Spleen (tissue), 11 donors: ENCODE data around the gene MVK. TPM values are rescaled to one million over a fixed set of nuclear protein-coding genes. Genes with fewer than 3 reads are reported as not detected.
"Not testable (repeated sequence)": the region's sequence is repeated elsewhere in the genome, so short reads cannot be mapped to it uniquely, and the experiment has no call there.

Source experiments
- DNase-seq: peaks from one replicate; pipeline ENCODE4 v3.0.0-alpha.2; 2020
- H3K27ac ChIP-seq, 8 donors: fragments of 200-600 bp; sonication (generic) in 7 of 8; 1 replicate in 4 of 8; 2 replicates in 4 of 8; pipeline versions ENCODE4 v1.5.0 to v1.8.0; 2016 to 2021; ENCODE audit warnings: inconsistent platforms in 4 of 8, mild to moderate bottlenecking in 4 of 8, moderate library complexity in 1 of 8
- H3K27me3 ChIP-seq, 7 donors: fragments of 200-600 bp; sonication (generic) in 6 of 7; replicated peaks in 1 of 7; 1 replicate in 4 of 7; 2 replicates in 3 of 7; pipeline versions ENCODE4 v1.5.0 to v1.8.0; 2016 to 2021; ENCODE audit warnings: inconsistent platforms in 3 of 7, mild to moderate bottlenecking in 1 of 7
- H3K36me3 ChIP-seq, 6 donors: fragments of 200-600 bp; sonication (generic) in 5 of 6; 1 replicate in 4 of 6; 2 replicates in 2 of 6; pipeline versions ENCODE4 v1.5.0 to v1.8.0; 2016 to 2021; ENCODE audit warnings: inconsistent platforms in 2 of 6
- H3K4me1 ChIP-seq, 6 donors: fragments of 200-600 bp; sonication (generic) in 5 of 6; 1 replicate in 3 of 6; 2 replicates in 3 of 6; pipeline versions ENCODE4 v1.5.0 to v1.8.0; 2016 to 2021; ENCODE audit warnings: inconsistent platforms in 3 of 6
- H3K4me3 ChIP-seq, 8 donors: fragments of 200-600 bp; sonication (generic) in 7 of 8; 1 replicate in 4 of 8; 2 replicates in 4 of 8; pipeline versions ENCODE4 v1.5.0 to v1.8.0; 2016 to 2021; ENCODE audit warnings: inconsistent platforms in 4 of 8, mild to moderate bottlenecking in 4 of 8, moderate library complexity in 2 of 8
- H3K9me3 ChIP-seq, 8 donors: fragments of 200-600 bp; sonication (generic) in 7 of 8; 1 replicate in 4 of 8; 2 replicates in 4 of 8; pipeline versions ENCODE4 v1.5.0 to v1.8.0; 2016 to 2021; ENCODE audit warnings: inconsistent platforms in 4 of 8
- POLR2A ChIP-seq, 3 donors: fragments of 450-650 bp; IDR thresholded peaks; one replicate each; pipeline ENCODE4 v1.5.1; 2017; ENCODE audit warnings: antibody characterized with exemption in 3 of 3, mild to moderate bottlenecking in 1 of 3
- POLR2AphosphoS5 ChIP-seq, 3 donors: sonication (generic); formaldehyde crosslinking; IDR thresholded peaks; one replicate each; pipeline ENCODE4 v1.5.1; 2017; ENCODE audit warnings: antibody characterized with exemption in 3 of 3
- WGBS, 5 donors: extraction: QIAGEN DNeasy Blood & Tissue Kit in 3 of 5; methylation state at CpG; one replicate each; pipeline versions ENCODE4 v1.1.5 to v1.1.7; 2013 to 2018; 5-methylcytosine and 5-hydroxymethylcytosine counted together
- intact Hi-C: fragments of 100-400 bp; cut with DNase I; formaldehyde crosslinking; loops from one replicate; pipeline ENCODE4 v1.15.0; 2023; ENCODE audit warnings: low total_unique reads
- polyA plus RNA-seq, 3 donors: library from polyadenylated mRNA; stranded (reverse); fragments of 200-250 nt; gene quantifications; one replicate each; pipeline ENCODE4 v1.2.1, GENCODE V29; 2013
- total RNA-seq, 7 donors: library from RNA; depleted of rRNA in 3 of 7; stranded (reverse); fragments of >200 nt in 3 of 7; fragmentation: NEBNext Ultra II Directional in 4 of 7; extraction: Animal tissue kit (Norgen Biotek cat#: 25700) in 4 of 7; gene quantifications; one replicate each; pipeline versions ENCODE4 v1.1.0 to v1.2.1, GENCODE V29; 2016 to 2021
- TF ChIP-seq, protein P1 (sequence below), 11 experiments: fragments of 200-600 bp in 7 of 11; fragments of 450-650 bp in 4 of 11; sonication (generic) in 4 of 11; IDR thresholded peaks in 8 of 11; conservative IDR thresholded peaks in 3 of 11; 1 replicate in 7 of 11; 2 replicates in 4 of 11; pipeline versions ENCODE4 v1.4.0 to v1.8.0; 2016 to 2021; ENCODE audit warnings: antibody characterized with exemption in 11 of 11, inconsistent platforms in 4 of 11, mild to moderate bottlenecking in 1 of 11
- donor health status: healthy with polysubstance abuse.
- donor health status: DM: no; HTN: no; CAD: no; lungs with moderate emphysema.
- donor health status: DM: no; HTN: no; CAD: no.
- donor health status: Bipolar disorder and iron deficiency.
- donor health status: healthy.
- donor health status: DM: no; HTN: no; CAD: no.
- donor health status: DM: yes; HTN: yes; CAD: no.

The MVK gene
- total and polyA plus RNA-seq, 10 donors, result 6.2 to 16.5 (median 9.4) TPM

GRCh38 chr12:109600481-109600880 is 26.9 kb downstream of the MVK start:
- peaks cover 0 to 10% (median 0%) of the 10 kb centered on the region in 7 donors for H3K27me3 ChIP-seq
- no peak for DNase-seq
- peaks cover 4 to 29% (median 12%) of the 10 kb centered on the region in 6 donors for H3K4me1 ChIP-seq
- 83 to 94% (median 90%) methylated on average over 2 of the region's 2 CpGs for WGBS, 5 donors
- no peaks in the 10 kb centered on the region for H3K9me3 ChIP-seq
- no peak overlapping the region for H3K27ac ChIP-seq
- H3K4me3 ChIP-seq, result no peak overlapping the region
- H3K36me3 ChIP-seq, result peaks cover 0 to 14% (median 0%) of the 10 kb centered on the region in 6 donors
- TF ChIP-seq POLR2A (IDR thresholded peaks at IDR 0.05) (no peak), POLR2AphosphoS5 (IDR thresholded peaks at IDR 0.05) (no peak)
- TF ChIP-seq, protein P1, sequence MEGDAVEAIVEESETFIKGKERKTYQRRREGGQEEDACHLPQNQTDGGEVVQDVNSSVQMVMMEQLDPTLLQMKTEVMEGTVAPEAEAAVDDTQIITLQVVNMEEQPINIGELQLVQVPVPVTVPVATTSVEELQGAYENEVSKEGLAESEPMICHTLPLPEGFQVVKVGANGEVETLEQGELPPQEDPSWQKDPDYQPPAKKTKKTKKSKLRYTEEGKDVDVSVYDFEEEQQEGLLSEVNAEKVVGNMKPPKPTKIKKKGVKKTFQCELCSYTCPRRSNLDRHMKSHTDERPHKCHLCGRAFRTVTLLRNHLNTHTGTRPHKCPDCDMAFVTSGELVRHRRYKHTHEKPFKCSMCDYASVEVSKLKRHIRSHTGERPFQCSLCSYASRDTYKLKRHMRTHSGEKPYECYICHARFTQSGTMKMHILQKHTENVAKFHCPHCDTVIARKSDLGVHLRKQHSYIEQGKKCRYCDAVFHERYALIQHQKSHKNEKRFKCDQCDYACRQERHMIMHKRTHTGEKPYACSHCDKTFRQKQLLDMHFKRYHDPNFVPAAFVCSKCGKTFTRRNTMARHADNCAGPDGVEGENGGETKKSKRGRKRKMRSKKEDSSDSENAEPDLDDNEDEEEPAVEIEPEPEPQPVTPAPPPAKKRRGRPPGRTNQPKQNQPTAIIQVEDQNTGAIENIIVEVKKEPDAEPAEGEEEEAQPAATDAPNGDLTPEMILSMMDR (IDR thresholded peaks at IDR 0.05 in 8 of 11, conservative IDR thresholded peaks at IDR 0.05 in 3 of 11), result no peak
- intact Hi-C loops, result no loop called here

DNA sequence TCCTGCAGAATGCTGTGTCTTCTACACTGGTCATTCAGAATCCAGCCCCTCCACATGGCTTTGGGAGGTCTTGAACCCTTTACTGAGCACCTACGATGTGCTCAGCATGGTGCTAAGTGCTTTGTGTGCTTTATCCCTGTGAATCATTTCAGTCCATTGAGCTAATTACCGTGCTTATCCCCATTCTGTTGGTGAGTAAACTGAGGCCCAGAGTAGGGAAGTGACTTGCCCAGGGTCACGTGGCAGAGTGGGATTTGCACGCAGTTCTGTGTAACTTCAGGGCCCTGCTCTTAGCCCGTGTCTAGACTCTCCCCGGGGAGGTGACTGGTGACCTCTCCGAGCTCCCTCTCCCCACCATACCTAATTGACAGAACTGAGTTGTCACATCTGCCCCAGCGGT is 27.4 kb downstream of the MVK start:
- H3K4me1 ChIP-seq, result peaks cover 4 to 24% (median 10%) of the 10 kb centered on the region in 6 donors
- TF ChIP-seq, protein P1 (IDR thresholded peaks at IDR 0.05 in 8 of 11, conservative IDR thresholded peaks at IDR 0.05 in 3 of 11), result no peak
- TF ChIP-seq POLR2A (IDR thresholded peaks at IDR 0.05) (no peak), POLR2AphosphoS5 (IDR thresholded peaks at IDR 0.05) (no peak)
- H3K27ac ChIP-seq, result no peak overlapping the region
- no peak for DNase-seq
- H3K36me3 ChIP-seq, result peaks cover 0 to 10% (median 0%) of the 10 kb centered on the region in 6 donors
- H3K9me3 ChIP-seq, result no peaks in the 10 kb centered on the region
- H3K27me3 ChIP-seq, result peaks cover 0 to 15% (median 0%) of the 10 kb centered on the region in 7 donors
- intact Hi-C loops, result no loop called here
- H3K4me3 ChIP-seq, result no peak overlapping the region
- WGBS, 5 donors, result 86 to 92% (median 89%) methylated on average over 8 of the region's 8 CpGs

- Histone ChIP-seq H3K27me3 (peaks cover 0 to 19% (median 0%) of the 10 kb centered on the region in 7 donors), H3K27ac (no peak overlapping the region), H3K4me3 (no peak overlapping the region), H3K9me3 (no peaks in the 10 kb centered on the region), H3K4me1 (peaks cover 4 to 18% (median 10%) of the 10 kb centered on the region in 6 donors), H3K36me3 (peaks cover 0 to 4% (median 0%) of the 10 kb centered on the region in 6 donors)
- intact Hi-C loops, result no loop called here
- DNase-seq, result no peak
- no peak for TF ChIP-seq POLR2AphosphoS5 (IDR thresholded peaks at IDR 0.05)
- TF ChIP-seq, protein P1 (IDR thresholded peaks at IDR 0.05 in 8 of 11, conservative IDR thresholded peaks at IDR 0.05 in 3 of 11), result no peak
- no peak for TF ChIP-seq POLR2A (IDR thresholded peaks at IDR 0.05)
- 87 to 95% (median 90%) methylated on average over 8 of the region's 8 CpGs for WGBS, 5 donors
Observed at GRCh38 chr12:109601557-109601956, 28.0 kb downstream of the MVK start.

- H3K9me3 ChIP-seq, H3K27ac ChIP-seq, DNase-seq, H3K4me3 ChIP-seq, H3K36me3 ChIP-seq, intact Hi-C loops: not testable (repeated sequence)
- 79 to 87% (median 86%) methylated on average over 5 of the region's 5 CpGs for WGBS, 5 donors
- peaks cover 4 to 12% (median 10%) of the 10 kb centered on the region in 6 donors for H3K4me1 ChIP-seq
- H3K27me3 ChIP-seq, result peaks cover 0 to 23% (median 0%) of the 10 kb centered on the region in 7 donors
Observed at GRCh38 chr12:109602132-109602531, 28.5 kb downstream of the MVK start.
